Measurements from ENCODE around the gene GPHN.

GRCh38 chr14:66662374-66662773 is 154.4 kb downstream of the GPHN start:
- TF ChIP-seq CTCF (IDR thresholded peaks at IDR 0.05) = peak in 1 of 4 experiments; percentile 17
- no peak for TF ChIP-seq POLR2A (IDR thresholded peaks at IDR 0.05)

All from prostate gland (tissue), 2 donors.